Body of pancreas (tissue), 4 donors: ENCODE measurements around the gene TMEM63A. TPM values are rescaled to one million over a fixed set of nuclear protein-coding genes. Genes with fewer than 3 reads are reported as not detected.

Experiments
- ATAC-seq: fragments of 150-250 bp; one replicate; pipeline ENCODE4 v1.9.1; 2016
- DNase-seq, 4 donors: peaks; one replicate each; pipeline ENCODE4 v3.0.0-alpha.2; 2019
- H3K27ac ChIP-seq, 4 donors: fragments of 200-600 bp; sonication (generic); 1 replicate in 3 of 4; 2 replicates in 1 of 4; pipeline versions ENCODE4 v1.5.1 to v1.6.1; 2016 to 2019; ENCODE audit warnings: mild to moderate bottlenecking in 1 of 4, mixed read lengths in 1 of 4, moderate library complexity in 1 of 4
- H3K27me3 ChIP-seq, 2 donors: fragments of 200-600 bp; sonication (generic); one replicate each; pipeline ENCODE4 v1.6.0; 2016; ENCODE audit warnings: mild to moderate bottlenecking in 1 of 2
- H3K36me3 ChIP-seq, 2 donors: fragments of 200-600 bp; sonication (generic); replicated peaks in 1 of 2; 2 replicates each; pipeline ENCODE4 v1.5.1; 2016; ENCODE audit warnings: low read depth in 2 of 2; ENCODE audit not compliant: insufficient read depth in 1 of 2
- H3K4me1 ChIP-seq: fragments of 200-600 bp; sonication (generic); one replicate; pipeline ENCODE4 v1.6.0; 2016
- H3K4me3 ChIP-seq, 2 donors: fragments of 200-600 bp; sonication (generic); 1 replicate in 1 of 2; 2 replicates in 1 of 2; pipeline ENCODE4 v1.5.1; 2016 to 2019
- H3K9me3 ChIP-seq, 3 donors: fragments of 200-600 bp; sonication (generic); 1 replicate in 2 of 3; 2 replicates in 1 of 3; pipeline ENCODE4 v1.5.1; 2016
- CTCF ChIP-seq, 7 experiments: fragments of 450-650 bp in 4 of 7; fragments of 200-600 bp in 3 of 7; sonication (generic) in 3 of 7; IDR thresholded peaks; one replicate each; pipeline ENCODE4 v1.5.1; 2016 to 2019; ENCODE audit warnings: antibody characterized with exemption in 7 of 7
- POLR2A ChIP-seq, 3 donors: fragments of 450-650 bp; IDR thresholded peaks; one replicate each; pipeline ENCODE4 v1.6.1; 2016; ENCODE audit warnings: antibody characterized with exemption in 3 of 3, mild to moderate bottlenecking in 2 of 3
- WGBS, 2 donors: methylation state at CpG; one replicate each; pipeline ENCODE4 v1.1.5; 2017; 5-methylcytosine and 5-hydroxymethylcytosine counted together
- intact Hi-C: fragments of 100-400 bp; cut with DNase I; formaldehyde crosslinking; loops from one replicate; pipeline ENCODE4 v1.15.1; 2023
- total RNA-seq, 2 donors: library from RNA; depleted of rRNA; stranded (reverse); fragments of >200 nt; gene quantifications; one replicate each; pipeline ENCODE4 v1.1.0, GENCODE V29; 2016

Gene TMEM63A
- total RNA-seq, 2 donors from 2014 or later: 129 to 217 TPM

- no peak for DNase-seq
- H3K27me3 ChIP-seq: no peaks in the 10 kb centered on the region
- ATAC-seq: no peak
- H3K4me1 ChIP-seq: peaks cover 63% of the 10 kb centered on the region
- intact Hi-C loops: no loop called here
- H3K4me3 ChIP-seq: no peak overlapping the region
- H3K27ac ChIP-seq: peak overlapping the region in 3 of 4 donors; percentile 96 to 98 (median 96)
- 67% methylated on average over 8 to 11 of the region's 11 CpGs for WGBS, 2 donors
- no peaks in the 10 kb centered on the region for H3K9me3 ChIP-seq
- H3K36me3 ChIP-seq: no peaks in the 10 kb centered on the region
- TF ChIP-seq POLR2A (IDR thresholded peaks at IDR 0.05): no peak
- no peak for TF ChIP-seq CTCF (IDR thresholded peaks at IDR 0.05)
These were observed 1.6 kb upstream of the TMEM63A start for GRCh38 chr1:225883616-225884265.

GRCh38 chr1:225882694-225883615 is 775 bp upstream of the TMEM63A start:
- 5 to 29% methylated on average over 10 to 56 of the region's 63 CpGs for WGBS, 2 donors
- no peak for TF ChIP-seq CTCF (IDR thresholded peaks at IDR 0.05)
- no peak for TF ChIP-seq POLR2A (IDR thresholded peaks at IDR 0.05)
- Histone ChIP-seq H3K27me3 (no peaks in the 10 kb centered on the region), H3K36me3 (no peaks in the 10 kb centered on the region), H3K4me3 (peak overlapping the region; percentile 54 to 72), H3K9me3 (no peaks in the 10 kb centered on the region), H3K4me1 (peaks cover 63% of the 10 kb centered on the region), H3K27ac (peak overlapping the region; percentile 95 to 98 (median 96))
- ATAC-seq (peak; percentile 20), DNase-seq (peak; percentile 60 to 75 (median 65))
- intact Hi-C loops: no loop called here

GRCh38 chr1:225881081-225881958 is 860 bp downstream of the TMEM63A start:
- Histone ChIP-seq H3K27ac (peak overlapping the region; percentile 95 to 98 (median 96)), H3K36me3 (no peaks in the 10 kb centered on the region), H3K4me1 (peaks cover 63% of the 10 kb centered on the region), H3K9me3 (no peaks in the 10 kb centered on the region), H3K27me3 (no peaks in the 10 kb centered on the region), H3K4me3 (peak overlapping the region; percentile 54 to 72)
- peak; percentile 53 for ATAC-seq
- intact Hi-C loops: no loop called here
- WGBS, 2 donors: 3 to 12% methylated on average over 12 to 25 of the region's 25 CpGs
- peak in 1 of 3 donors; percentile 44 for TF ChIP-seq POLR2A (IDR thresholded peaks at IDR 0.05)
- peak in 2 of 7 experiments; percentile 4 to 10 for TF ChIP-seq CTCF (IDR thresholded peaks at IDR 0.05)
- DNase-seq: peak; percentile 72 to 82 (median 75)

- intact Hi-C loops: no loop called here
- Histone ChIP-seq H3K27me3 (no peaks in the 10 kb centered on the region), H3K36me3 (no peaks in the 10 kb centered on the region), H3K4me1 (peaks cover 67% of the 10 kb centered on the region), H3K9me3 (no peaks in the 10 kb centered on the region), H3K4me3 (no peak overlapping the region), H3K27ac (peak overlapping the region; percentile 95 to 98 (median 96))
- no peak for ATAC-seq
- WGBS, 2 donors: 13 to 16% methylated on average over 5 of the region's 5 CpGs
- DNase-seq: peak; percentile 35 to 69 (median 62)
- no peak for TF ChIP-seq POLR2A (IDR thresholded peaks at IDR 0.05)
- peak in 1 of 7 experiments; percentile 4 for TF ChIP-seq CTCF (IDR thresholded peaks at IDR 0.05)
These were observed 1.5 kb downstream of the TMEM63A start for GRCh38 chr1:225880636-225881035.
